Cardiac fibroblast (primary cell): ENCODE measurements around the gene UGGT2.
"Not testable (repeated sequence)": the region's sequence is repeated elsewhere in the genome, so short reads cannot be mapped to it uniquely, and the experiment has no call there.

Source experiments
- DNase-seq, 2 donors: peaks; one replicate each; pipeline versions ENCODE4 v3.0.0 to v3.0.0-alpha.2; 2010; ENCODE audit warnings: low read depth in 2 of 2
- H3K4me3 ChIP-seq, 2 donors: replicated peaks in 1 of 2; 1 replicate in 1 of 2; 2 replicates in 1 of 2; pipeline ENCODE4 v1.5.1; 2011; ENCODE audit warnings: low read depth in 2 of 2, low read length in 2 of 2, mild to moderate bottlenecking in 2 of 2, moderate library complexity in 1 of 2
- TF ChIP-seq, protein P1 (sequence below): IDR thresholded peaks from one replicate; pipeline ENCODE4 v1.5.1; 2011; ENCODE audit warnings: low read depth, mild to moderate bottlenecking, low read length, inconsistent platforms

The UGGT2 gene

GRCh38 chr13:95788100-95788463 is 265.1 kb downstream of the UGGT2 start:
- H3K4me3 ChIP-seq, result no peak overlapping the region
- TF ChIP-seq, protein P1, sequence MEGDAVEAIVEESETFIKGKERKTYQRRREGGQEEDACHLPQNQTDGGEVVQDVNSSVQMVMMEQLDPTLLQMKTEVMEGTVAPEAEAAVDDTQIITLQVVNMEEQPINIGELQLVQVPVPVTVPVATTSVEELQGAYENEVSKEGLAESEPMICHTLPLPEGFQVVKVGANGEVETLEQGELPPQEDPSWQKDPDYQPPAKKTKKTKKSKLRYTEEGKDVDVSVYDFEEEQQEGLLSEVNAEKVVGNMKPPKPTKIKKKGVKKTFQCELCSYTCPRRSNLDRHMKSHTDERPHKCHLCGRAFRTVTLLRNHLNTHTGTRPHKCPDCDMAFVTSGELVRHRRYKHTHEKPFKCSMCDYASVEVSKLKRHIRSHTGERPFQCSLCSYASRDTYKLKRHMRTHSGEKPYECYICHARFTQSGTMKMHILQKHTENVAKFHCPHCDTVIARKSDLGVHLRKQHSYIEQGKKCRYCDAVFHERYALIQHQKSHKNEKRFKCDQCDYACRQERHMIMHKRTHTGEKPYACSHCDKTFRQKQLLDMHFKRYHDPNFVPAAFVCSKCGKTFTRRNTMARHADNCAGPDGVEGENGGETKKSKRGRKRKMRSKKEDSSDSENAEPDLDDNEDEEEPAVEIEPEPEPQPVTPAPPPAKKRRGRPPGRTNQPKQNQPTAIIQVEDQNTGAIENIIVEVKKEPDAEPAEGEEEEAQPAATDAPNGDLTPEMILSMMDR, result no peak
- DNase-seq, result no peak

DNA sequence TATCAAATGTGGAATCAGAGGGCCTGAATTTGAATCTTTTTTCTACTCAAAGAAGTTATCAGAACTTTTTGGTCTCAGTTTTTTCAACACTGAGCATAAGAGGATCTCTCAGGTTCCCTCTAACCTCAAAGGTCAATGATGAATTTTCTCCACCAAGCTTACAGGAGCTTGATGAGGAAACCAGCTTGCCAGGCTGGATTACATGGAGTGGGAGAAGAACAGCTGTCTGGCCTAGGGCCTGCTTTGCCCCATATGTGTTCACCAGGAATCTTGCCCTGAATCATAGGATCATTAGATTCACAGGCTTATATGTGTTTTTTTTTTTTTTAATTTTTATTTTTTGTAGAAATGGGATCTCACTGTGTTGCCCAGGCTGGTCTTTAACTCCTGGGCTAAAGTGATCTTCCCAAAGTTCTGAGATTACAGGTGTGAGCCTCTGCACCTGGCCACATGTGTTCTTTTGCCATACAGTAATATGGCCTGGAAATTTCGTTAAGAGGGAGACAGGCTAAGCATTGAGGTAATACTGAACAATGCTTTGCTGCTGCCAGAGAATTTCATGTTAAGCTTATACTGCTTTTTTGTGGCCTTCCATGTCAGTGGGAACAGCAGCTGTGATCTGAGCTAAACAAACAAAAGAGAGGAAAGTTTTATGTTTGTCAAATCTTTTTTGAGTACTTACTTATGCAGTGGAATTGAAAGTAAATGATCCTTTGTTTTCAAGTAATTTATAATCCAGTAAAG is 265.7 kb downstream of the UGGT2 start:
- no peak overlapping the region for H3K4me3 ChIP-seq
- TF ChIP-seq, protein P1, result no peak
- peak in 1 of 2 donors; percentile 9 for DNase-seq

DNA sequence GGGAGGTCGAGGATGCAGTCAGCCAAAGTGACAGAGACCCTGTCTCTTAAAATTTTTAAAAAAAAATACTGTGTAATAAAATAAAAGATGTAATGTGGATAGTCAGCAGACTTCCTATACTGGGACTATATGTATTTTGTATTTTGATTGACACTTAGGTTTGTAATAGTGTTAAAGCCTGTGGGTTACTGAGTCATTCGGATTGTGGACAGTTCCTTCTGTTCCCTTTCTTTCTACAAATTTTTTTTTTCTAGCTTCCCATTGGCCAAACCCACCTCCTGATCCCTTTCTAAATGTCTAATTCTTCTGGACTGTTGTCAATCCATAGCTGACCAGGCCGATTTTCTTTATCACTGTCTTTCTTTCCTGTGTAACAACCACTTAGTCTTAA is 268.3 kb downstream of the UGGT2 start:
- no peak overlapping the region for H3K4me3 ChIP-seq
- TF ChIP-seq, protein P1, result no peak
- DNase-seq, result peak; percentile 24 to 56

DNA sequence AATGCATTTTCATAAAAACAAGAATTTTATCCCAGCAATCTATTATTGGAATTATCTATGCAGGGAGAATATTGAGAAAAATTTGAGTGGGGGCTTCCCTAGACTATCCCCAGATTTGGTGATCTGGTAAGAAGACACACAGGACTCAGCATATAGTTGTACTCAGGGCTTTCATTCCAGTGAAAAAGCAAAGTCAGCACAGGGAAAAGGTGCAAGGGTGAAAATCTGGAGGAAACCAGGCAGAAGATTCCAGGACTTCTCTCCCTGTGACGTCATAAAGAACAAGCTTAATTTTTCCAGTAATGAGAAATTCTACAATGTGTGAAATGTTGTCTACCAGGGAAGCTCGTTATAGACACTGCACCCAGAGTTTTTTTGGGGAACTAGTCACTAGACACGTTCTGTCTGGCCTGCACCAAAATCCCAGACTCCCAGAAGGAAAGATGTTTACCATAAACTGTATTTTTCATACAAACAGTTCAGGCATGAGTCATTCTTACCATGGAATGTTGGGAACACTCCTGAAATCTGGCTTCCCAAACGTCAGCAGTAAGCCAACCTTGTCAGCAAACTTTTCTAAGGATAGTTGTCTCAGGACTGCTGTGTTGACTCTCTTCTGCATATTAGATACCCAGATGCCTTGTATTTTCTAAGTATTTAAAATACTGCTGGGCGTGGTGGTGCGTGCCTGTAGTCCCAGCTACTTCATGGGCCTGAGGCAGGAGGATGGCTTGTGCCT is 268.9 kb downstream of the UGGT2 start:
- TF ChIP-seq, protein P1, result no peak
- DNase-seq, result peak; percentile 66 to 91
- no peak overlapping the region for H3K4me3 ChIP-seq

DNA sequence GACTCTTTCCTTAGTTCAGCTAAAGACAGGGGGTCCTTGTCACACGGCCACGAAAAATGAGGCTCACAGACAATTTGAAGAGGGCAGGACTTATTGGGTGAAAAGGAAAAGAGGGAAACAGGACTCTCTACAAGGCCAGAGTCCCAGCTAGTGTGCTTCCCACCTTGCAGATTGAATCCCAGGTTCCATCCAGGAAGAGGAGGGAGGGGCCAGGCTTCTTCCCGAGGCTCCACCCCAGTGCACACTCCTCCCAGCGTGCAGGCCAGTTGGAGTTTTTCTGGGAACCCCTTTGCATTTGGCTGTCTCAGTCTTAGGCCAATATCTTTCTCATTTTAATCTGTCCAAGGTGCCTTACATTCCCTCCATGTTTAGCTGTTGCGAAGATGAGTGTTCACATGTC is 269.5 kb downstream of the UGGT2 start:
- no peak overlapping the region for H3K4me3 ChIP-seq
- DNase-seq, result no peak
- TF ChIP-seq, protein P1, result no peak

DNA sequence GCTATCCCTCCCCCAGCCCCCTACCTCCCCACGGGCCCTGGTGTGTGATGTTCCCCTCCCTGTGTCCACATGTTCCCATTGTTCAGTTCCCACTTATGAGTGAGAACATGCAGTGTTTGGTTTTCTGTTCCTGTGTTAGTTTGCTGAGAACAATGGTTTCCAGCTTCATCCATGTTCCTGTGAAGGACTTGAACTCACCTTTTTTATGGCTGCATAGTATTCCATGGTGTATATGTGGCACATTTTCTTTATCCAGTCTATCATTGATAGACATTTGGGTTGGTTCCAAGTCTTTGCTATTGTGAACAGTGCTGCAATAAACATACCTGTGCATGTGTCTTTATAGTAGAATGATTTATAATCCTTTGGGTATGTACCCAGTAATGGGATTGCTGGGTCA is 271.3 kb downstream of the UGGT2 start:
- not testable (repeated sequence) for DNase-seq, H3K4me3 ChIP-seq

- H3K4me3 ChIP-seq, result no peak overlapping the region
- TF ChIP-seq, protein P1, result no peak
- no peak for DNase-seq
Observed at GRCh38 chr13:95781016-95781415, 272.2 kb downstream of the UGGT2 start.
